Activated CD4-positive, alpha-beta T cell treated with anti-CD3 and anti-CD28 coated beads for 24 hours (primary cell): ENCODE data around the gene TLR4.

ENCODE experiments used
- DNase-seq, 2 donors: peaks; one replicate each; pipeline ENCODE4 v3.0.0-alpha.2; 2020; ENCODE audit warnings: low read depth in 2 of 2

TLR4 gene

DNA sequence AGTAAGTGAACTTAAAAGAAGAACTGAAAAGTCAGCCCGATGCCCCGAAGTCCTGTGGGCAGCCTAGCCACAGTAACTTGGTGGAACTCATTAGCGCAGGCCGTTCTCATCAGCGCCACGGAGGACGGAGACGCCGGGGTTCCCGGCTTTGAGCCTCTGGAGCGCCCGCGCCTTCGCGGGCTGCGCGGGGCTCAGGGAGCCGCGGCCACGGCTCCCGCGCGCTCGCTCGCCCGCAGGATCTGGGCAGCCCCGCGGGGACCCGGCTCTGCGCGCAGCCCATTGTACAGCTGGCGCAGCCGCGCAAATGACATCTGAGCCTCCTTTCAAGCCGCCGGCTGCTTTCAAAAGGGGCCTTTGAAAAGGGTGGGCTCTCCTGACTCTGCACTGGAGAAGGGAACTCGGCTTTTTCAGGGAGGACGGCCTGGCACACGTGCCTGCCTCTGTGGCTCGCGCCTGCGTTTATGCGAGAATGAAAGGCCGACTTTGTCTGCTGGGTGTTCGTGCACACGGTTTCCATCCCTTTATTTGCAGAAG, 40.7 kb downstream of the TLR4 start:
- DNase-seq, result no peak

DNA sequence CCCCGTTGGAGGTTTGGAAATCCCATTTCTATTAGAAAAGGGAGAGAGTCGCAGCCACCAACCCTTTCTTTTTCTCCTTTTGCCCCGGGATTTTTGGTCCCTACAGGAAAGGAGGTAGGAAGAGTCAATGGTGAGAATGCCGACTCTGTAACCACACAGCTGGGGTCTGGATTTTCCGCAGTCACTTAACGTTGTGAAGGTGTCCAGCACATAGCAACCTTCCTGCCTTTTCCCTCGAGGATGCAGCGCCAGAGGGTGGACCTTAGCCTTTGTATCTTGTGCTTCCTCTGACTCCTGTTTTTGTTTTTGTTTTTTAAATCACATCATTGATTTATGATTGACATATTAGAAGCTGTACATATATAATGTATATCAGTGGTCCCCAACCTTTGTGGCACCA, 41.4 kb downstream of the TLR4 start:
- DNase-seq, result no peak

DNA sequence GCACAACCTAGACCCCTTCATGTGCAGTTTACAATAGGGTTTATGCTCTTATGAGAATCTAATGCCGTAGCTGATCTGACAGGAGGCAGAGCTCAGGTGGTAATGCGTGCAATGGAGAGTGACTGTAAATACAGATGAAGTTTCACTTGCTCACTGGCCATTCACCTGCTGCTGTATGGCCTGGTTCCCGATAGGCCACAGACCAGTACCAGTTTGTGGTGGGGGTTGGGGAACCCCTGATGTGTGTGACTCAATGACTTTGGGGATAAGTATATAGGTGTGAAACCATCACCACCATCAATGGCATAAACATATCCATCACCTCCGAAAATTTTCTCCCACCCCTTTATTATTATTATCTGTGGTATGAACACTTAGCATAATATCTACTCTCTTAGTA, 42.1 kb downstream of the TLR4 start:
- no peak for DNase-seq

DNA sequence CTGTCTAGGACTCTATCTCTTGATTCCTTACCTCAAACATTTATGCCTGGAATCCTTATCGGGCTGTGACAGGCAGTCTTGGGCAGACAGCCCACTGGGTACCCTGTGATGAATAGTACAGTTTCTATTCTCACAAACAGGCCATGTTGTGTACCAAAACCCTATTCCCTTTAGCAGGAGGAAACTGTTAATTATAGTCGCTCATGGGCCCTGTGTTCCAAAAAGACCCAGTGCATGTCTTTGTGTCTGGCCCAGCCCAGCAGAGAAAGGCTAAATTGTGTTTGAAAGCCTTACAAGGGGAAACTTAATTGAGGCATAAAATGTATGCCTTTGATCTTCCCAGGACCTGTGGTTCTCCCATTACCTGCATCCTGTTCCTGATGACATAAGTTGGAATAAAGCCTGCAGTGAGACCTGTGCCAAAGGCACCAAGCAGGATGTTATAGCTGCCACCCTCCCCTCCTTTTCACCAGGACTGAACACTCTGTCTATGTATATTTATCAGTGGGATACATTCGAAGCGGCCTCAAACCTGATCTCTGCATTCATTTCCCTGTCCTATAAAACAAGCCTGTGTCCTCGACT, 43.3 kb downstream of the TLR4 start:
- no peak for DNase-seq

DNA sequence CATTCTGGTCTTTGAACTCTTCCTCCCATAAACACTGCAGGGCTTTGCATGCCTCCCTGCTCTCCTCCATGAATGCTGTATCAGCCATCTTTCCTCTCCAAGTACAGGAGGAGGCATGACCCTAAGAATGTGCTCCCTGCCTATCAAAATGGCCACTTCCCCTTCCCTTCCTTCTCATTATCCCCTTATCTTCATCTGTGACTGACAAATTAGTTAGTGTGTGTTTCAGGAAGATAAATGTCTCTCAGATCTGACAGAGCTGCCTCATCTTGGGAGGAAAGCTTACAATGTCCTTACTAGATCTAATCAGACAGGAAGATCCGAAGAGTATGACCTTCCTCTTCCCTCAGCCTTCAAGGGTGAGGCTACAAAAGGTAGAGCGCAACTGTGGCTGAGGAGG, 46.2 kb downstream of the TLR4 start:
- DNase-seq, result no peak

DNA sequence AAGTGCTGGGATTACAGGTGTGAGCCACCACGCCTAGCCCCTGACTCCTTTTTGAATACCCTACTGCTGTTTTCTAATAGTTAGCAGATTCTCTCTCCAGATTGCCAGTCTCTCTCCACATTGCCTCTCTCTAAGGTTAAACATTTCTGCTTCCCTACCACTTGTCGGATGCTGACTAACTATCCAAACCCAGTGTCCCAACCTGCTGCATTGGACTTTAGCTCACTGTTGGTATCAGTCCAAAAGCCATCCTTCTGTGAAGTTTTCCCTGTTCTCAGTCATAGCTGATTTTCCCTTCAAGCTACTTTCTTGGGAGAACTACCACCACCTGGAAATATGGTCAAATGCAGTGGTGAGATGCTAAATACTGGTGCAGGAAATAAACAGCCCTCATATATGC, 48.7 kb downstream of the TLR4 start:
- no peak for DNase-seq

DNA sequence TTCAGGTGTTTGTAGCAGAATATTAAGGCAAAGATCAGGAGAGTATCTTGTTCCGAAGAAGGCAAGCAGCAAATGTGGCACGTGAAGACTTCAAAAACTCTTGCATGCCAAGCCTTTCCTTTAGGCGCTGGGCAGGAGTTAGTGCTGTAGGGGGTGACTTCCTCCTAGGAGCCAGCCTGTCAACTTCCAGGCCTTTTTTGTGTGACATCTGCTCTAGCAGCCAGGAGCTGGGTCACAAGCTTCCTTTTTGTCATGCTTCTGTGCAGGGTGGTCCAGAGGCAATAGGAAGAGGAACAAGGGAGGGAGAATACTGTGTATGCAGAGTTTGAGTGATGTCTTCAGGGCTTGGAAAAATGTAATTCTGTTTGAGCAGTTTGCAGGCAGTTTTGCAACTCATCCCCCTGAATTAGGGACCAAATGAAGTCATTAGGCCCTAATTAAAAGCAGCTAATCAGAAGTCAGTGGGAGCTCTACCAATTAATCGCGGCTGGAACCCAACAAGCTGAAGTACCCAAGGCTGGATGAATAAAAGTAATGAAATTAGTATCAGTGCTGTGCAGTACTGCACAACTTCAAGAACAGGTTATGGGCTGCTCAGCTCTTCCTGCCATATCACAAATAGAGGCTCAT, 53.5 kb downstream of the TLR4 start:
- no peak for DNase-seq

DNA sequence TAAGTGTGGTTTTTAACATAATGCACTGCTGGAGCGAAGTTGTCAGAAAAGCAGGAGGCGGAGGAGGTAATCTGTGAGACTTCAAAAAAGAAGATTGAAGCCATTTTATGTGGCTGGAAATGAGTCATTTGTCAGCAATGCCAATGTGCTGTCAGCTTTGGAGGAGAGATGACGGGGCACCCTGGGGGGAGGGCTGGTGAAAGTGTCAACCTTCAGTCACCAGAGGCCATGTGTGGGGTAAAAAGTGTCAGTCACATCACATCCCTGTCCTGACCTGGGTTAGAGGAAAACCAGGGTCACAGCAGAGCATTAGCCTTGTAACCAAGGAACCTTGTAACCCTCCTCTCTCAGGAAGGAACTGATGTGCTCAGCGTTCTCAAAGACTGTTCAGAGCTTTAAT, 59.1 kb downstream of the TLR4 start:
- DNase-seq, result no peak

DNA sequence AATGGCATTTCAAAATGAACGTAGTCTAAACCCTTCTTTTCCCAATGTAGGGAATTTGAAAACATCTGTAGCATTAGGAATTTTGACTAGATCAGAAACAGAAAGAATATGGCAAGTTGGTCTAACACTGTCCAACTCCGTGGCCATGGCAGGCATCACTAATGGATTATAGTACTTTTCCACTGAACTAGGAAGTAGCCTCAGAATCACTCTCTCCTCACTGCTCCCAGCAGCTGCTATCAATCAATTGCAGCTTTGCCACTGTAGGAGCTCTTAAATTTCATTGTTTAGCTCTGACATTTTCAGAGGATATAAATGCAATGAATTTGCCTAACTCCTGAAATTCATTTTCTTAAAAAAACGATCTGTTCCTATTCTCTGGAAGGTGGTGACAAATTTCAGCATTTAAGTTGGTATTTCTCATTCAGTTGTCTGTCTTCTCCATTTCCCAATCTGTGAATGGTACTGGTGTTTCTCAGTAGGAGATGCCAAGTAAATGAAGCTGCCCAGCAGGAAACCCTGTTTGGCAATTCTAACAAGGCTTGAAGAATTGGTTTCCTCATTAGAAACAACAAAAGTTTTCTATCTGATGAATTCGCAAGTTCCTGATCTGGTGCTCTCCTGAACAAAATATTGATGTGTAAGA, 64.7 kb downstream of the TLR4 start:
- DNase-seq, result no peak

DNA sequence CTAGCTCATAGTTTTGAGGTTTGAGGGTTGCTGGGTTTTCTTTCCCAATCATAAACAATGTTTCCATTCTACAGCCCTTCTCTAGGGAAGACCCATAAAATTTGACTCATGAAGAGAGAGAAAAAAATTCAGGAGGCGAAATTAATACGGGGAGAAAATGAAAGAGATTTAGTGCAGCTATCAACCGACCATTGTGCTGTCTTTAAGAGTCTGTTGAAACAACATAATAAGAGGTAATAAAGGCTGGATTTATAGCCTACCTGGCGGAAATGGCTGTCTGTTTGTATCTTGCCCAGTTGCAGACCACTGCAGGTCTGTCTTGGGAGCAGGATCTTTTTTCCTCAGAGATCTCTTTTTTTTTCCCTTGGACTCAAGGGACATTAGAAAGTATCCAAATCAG, 66.9 kb downstream of the TLR4 start:
- DNase-seq, result no peak

DNA sequence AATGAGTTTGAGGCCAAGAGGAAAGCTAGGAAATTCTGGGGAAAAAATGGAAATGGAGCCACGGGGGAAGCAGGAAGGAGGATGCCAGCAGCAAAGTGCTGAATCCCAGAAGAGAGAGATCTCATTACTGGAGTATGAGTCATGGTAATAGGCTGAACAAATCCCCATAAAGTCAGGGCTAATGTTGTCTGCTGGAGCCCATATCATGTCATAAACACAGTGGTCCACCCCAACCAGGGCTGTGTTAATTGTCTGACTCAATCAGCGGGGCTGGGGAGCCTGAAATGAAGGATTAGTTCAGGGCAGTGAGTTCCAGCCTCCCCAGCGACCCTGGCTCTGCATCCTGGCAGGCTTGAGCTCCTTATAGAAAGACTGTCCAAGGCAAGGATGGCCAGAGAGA, 68.8 kb downstream of the TLR4 start:
- DNase-seq, result no peak
